SJSA1 (cell line): ENCODE data around the gene BAIAP2. TPM values are rescaled to one million over a fixed set of nuclear protein-coding genes. Genes with fewer than 3 reads are reported as not detected.
"Not testable (repeated sequence)": the region's sequence is repeated elsewhere in the genome, so short reads cannot be mapped to it uniquely, and the experiment has no call there.

Experiments
- DNase-seq, 2 experiments: peaks; one replicate each; pipeline ENCODE4 v3.0.0-alpha.2; 2015 to 2020; ENCODE audit warnings: low spot score in 2 of 2, low read depth in 1 of 2
- H3K27ac ChIP-seq: fragments of 250-450 bp; sonication (Bioruptor Pico); 2 replicates; pipeline ENCODE4 v1.5.1; 2020; ENCODE audit warnings: mild to moderate bottlenecking, moderate library complexity
- H3K27me3 ChIP-seq: fragments of 250-450 bp; sonication (Bioruptor Pico); replicated peaks from 2 replicates; pipeline ENCODE4 v1.5.1; 2020; ENCODE audit warnings: mild to moderate bottlenecking, moderate library complexity
- H3K36me3 ChIP-seq: fragments of 250-450 bp; sonication (Bioruptor Pico); 2 replicates; pipeline ENCODE4 v1.5.1; 2020; ENCODE audit warnings: mild to moderate bottlenecking
- H3K4me1 ChIP-seq: fragments of 250-450 bp; sonication (Bioruptor Pico); replicated peaks from 2 replicates; pipeline ENCODE4 v1.6.1; 2021; ENCODE audit warnings: mild to moderate bottlenecking
- H3K4me3 ChIP-seq: fragments of 250-450 bp; sonication (Bioruptor Pico); 2 replicates; pipeline ENCODE4 v1.5.1; 2020; ENCODE audit warnings: mild to moderate bottlenecking
- H3K9me3 ChIP-seq: fragments of 250-450 bp; sonication (Bioruptor Pico); replicated peaks from 2 replicates; pipeline ENCODE4 v1.5.1; 2020; ENCODE audit warnings: mild to moderate bottlenecking
- total RNA-seq: library from RNA; depleted of rRNA; stranded (reverse); fragments of >200 nt; shearing (Covaris generic); gene quantifications from 2 replicates; pipeline ENCODE4 v1.2.3, GENCODE V29; 2014

The BAIAP2 gene
- total RNA-seq, 1 experiment from 2014 or later, result 37.6 TPM

- Histone ChIP-seq H3K27ac (no peak overlapping the region), H3K4me1 (peaks cover 16% of the 10 kb centered on the region), H3K9me3 (peaks cover 3% of the 10 kb centered on the region; the same call in 1 of the 2 replicates), H3K36me3 (no peaks in the 10 kb centered on the region), H3K27me3 (no peaks in the 10 kb centered on the region), H3K4me3 (no peak overlapping the region)
- no peak for DNase-seq
Observed at GRCh38 chr17:81022344-81022676, 12.6 kb upstream of the BAIAP2 start.

DNA sequence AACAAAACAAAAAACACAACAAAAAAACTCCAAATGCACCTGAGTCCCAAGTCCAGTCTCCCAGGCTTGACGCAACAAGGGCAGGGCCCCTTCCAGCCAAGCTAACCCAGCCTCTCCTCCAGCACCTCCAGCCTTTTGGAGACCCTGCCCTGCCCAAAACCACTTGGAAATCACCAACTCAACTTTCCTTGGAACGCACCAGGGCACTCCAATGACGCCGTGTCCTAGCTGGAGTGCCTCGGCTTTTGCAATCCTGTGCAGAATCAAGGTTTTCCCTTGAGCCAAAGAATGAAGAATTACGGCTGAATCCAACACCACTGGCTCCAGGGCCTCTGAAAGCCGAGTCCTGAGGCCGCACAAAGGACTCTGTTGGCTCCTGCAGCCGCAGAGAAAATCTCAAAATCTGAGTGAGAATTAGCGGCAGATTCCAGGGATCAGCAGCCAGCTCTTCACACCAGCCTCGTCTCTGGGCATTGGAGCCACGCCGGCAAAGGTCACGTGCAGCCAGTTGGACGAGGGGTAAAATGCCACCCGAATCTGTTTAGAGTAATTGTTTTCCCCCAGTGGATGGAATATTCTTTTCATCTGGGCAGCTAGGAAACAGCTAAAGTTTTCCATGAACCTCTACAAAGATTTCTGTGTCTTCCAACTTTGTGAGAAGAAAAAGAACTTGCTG is 9.7 kb upstream of the BAIAP2 start:
- no peaks in the 10 kb centered on the region for H3K27me3 ChIP-seq

GRCh38 chr17:81025741-81026129 is 9.2 kb upstream of the BAIAP2 start:
- H3K9me3 ChIP-seq, result peaks cover 3% of the 10 kb centered on the region; the same call in 1 of the 2 replicates
- no peaks in the 10 kb centered on the region for H3K36me3 ChIP-seq
- H3K27me3 ChIP-seq, result no peaks in the 10 kb centered on the region
- no peak overlapping the region for H3K4me3 ChIP-seq
- H3K4me1 ChIP-seq, result peaks cover 6% of the 10 kb centered on the region; the same call in 1 of the 2 replicates
- no peak for DNase-seq
- H3K27ac ChIP-seq, result no peak overlapping the region

More for the DNA sequence above, 9.7 kb upstream of the BAIAP2 start:
- no peak overlapping the region for H3K27ac ChIP-seq
- DNase-seq, result no peak
- no peak overlapping the region for H3K4me3 ChIP-seq
- no peaks in the 10 kb centered on the region for H3K36me3 ChIP-seq
- H3K9me3 ChIP-seq, result peaks cover 3% of the 10 kb centered on the region; the same call in 1 of the 2 replicates
- H3K4me1 ChIP-seq, result peaks cover 6% of the 10 kb centered on the region; the same call in 1 of the 2 replicates

DNA sequence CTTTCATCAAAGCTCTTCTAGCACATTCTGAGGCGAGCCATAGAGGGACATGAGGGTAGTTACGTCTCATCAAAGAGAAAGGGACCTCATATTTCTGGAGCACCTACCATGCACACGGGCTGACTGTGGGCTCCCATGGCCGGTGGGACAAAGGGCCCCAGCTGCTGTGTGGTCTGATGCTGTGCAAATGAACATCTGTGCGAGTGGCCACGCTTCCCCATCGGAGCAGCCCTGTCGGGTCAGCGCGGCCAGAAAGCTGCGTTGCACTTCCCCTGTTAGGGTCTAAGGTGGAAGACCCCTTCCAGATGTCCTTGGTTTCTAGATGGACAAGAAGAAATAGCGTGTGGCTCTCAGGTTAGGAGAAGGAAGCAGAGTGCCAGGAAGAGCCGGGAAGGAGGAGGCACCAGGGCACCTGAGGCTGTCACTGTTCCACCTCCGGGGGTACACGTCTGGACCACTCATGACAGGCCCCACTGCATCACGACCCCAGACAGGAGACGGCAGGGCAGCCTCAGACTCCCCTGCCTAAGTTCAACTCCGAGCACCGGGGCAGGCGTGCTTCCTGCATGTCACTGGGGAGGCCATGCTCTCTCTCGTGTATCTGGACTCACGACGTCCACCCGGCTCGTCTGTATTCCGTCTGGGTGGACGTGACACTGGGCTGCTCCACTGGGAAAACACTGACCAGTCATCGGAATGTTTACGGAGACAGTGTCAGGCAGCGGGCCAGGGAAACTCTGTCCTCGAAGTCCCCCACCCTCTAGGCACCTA is 8.5 kb upstream of the BAIAP2 start:
- H3K27me3 ChIP-seq, result no peaks in the 10 kb centered on the region
- H3K4me1 ChIP-seq, result peaks cover 6% of the 10 kb centered on the region; the same call in 1 of the 2 replicates
- no peak overlapping the region for H3K4me3 ChIP-seq
- no peak overlapping the region for H3K27ac ChIP-seq
- H3K36me3 ChIP-seq, result no peaks in the 10 kb centered on the region
- peaks cover 3% of the 10 kb centered on the region; the same call in 1 of the 2 replicates for H3K9me3 ChIP-seq
- DNase-seq, result no peak

GRCh38 chr17:81027038-81027437 is 7.9 kb upstream of the BAIAP2 start:
- H3K4me1 ChIP-seq, result peaks cover 3% of the 10 kb centered on the region; the same call in 1 of the 2 replicates
- H3K27ac ChIP-seq, result no peak overlapping the region
- DNase-seq, result no peak
- H3K9me3 ChIP-seq, result peaks cover 3% of the 10 kb centered on the region; the same call in 1 of the 2 replicates
- no peaks in the 10 kb centered on the region for H3K27me3 ChIP-seq
- H3K4me3 ChIP-seq, result no peak overlapping the region
- no peaks in the 10 kb centered on the region for H3K36me3 ChIP-seq

DNA sequence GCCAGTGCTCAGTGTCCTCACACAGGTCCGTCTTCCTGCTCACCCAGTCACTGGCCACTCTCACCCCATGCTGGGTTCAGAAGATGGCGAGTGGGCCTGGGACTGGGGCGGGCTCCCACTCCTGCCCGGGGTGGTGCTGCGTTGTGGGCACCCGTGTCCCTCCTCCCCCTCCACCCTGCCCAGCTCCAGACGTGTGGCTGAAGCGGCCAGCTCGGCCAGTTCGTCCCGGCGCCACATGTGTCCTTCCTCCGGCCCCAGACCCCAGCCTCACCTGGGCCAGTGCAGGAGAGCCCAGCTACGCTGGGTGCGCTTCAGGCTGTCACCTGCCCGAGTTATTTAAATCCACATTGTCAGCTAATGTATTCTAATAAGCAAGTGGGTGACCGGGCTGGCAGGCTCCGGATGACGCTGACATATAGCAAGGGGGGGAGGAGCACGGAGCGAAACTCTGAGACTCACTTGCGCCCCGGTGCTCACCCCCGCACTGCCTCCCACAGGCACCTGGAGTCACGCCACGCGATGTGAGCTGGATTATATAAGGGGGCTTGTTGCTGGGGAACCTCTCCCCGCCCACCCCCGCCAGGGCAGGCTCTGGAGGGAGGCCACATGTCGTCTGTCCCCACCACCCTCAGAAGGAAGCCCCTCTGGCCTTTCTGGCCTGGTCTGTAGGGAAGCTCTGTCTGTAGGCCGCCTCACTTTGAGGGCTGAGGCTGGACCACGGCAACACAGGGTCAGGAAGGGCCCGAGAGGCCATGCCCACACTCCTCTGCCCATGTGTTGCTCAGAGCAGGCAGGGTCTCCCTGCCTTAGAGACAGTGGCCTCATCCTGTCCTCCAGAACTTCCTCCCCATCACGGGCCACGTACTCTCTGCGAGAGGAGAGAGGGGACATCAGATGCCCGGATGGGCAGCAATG is 7.1 kb upstream of the BAIAP2 start:
- Histone ChIP-seq H3K27me3 (no peaks in the 10 kb centered on the region), H3K4me3 (no peak overlapping the region), H3K9me3 (peaks cover 4% of the 10 kb centered on the region; the same call in 1 of the 2 replicates), H3K36me3 (peaks cover 3% of the 10 kb centered on the region), H3K4me1 (no peaks in the 10 kb centered on the region), H3K27ac (no peak overlapping the region)
- no peak for DNase-seq

DNA sequence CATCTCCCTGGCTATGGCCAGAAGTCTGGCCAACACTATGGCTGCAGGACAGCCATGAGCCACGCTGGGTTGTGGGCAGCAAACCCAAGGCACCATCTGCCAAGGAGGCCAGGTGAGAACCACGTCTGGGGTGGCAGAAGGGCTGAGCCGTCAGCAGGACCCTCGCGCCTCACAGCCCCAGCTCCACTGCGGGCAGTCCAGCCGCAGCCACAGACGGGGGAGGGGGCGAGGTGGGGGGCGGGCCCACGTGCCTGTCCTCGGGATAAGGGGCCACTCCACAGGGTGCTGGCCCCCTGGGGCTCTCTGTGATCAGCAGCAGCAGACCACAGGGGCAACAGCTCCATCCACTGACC is 6.5 kb upstream of the BAIAP2 start:
- Histone ChIP-seq H3K4me1 (no peaks in the 10 kb centered on the region; the same call in 1 of the 2 replicates), H3K4me3 (no peak overlapping the region)
- no peak for DNase-seq

GRCh38 chr17:81029859-81030258 is 5.1 kb upstream of the BAIAP2 start:
- peaks cover 6% of the 10 kb centered on the region for H3K36me3 ChIP-seq
- peaks cover 9% of the 10 kb centered on the region for H3K4me1 ChIP-seq
- H3K9me3 ChIP-seq, result peaks cover 8% of the 10 kb centered on the region; the same call in 1 of the 2 replicates
- DNase-seq, result no peak
- 0 out of 2 replicates have a peak, but pooled peaks cover 3% of the 10 kb centered on the region for H3K27me3 ChIP-seq
- no peak overlapping the region for H3K4me3 ChIP-seq
- H3K27ac ChIP-seq, result no peak overlapping the region

More for the DNA sequence above, 6.5 kb upstream of the BAIAP2 start:
- Histone ChIP-seq H3K27ac (no peak overlapping the region), H3K27me3 (no peaks in the 10 kb centered on the region), H3K36me3 (peaks cover 6% of the 10 kb centered on the region), H3K9me3 (peaks cover 6% of the 10 kb centered on the region; the same call in 1 of the 2 replicates)

GRCh38 chr17:81030312-81030711 is 4.6 kb upstream of the BAIAP2 start:
- not testable (repeated sequence) for H3K4me3 ChIP-seq, H3K27ac ChIP-seq, DNase-seq, H3K9me3 ChIP-seq, H3K27me3 ChIP-seq, H3K36me3 ChIP-seq
- H3K4me1 ChIP-seq, result peaks cover 13% of the 10 kb centered on the region

- H3K4me3 ChIP-seq, result no peak overlapping the region
- peaks cover 8% of the 10 kb centered on the region; the same call in 1 of the 2 replicates for H3K9me3 ChIP-seq
- peaks cover 11% of the 10 kb centered on the region for H3K36me3 ChIP-seq
- 0 out of 2 replicates have a peak, but pooled peaks cover 3% of the 10 kb centered on the region for H3K27me3 ChIP-seq
- H3K27ac ChIP-seq, result no peak overlapping the region
- H3K4me1 ChIP-seq, result peaks cover 19% of the 10 kb centered on the region
- DNase-seq, result no peak
Observed at GRCh38 chr17:81030741-81031565, 4.0 kb upstream of the BAIAP2 start.

DNA sequence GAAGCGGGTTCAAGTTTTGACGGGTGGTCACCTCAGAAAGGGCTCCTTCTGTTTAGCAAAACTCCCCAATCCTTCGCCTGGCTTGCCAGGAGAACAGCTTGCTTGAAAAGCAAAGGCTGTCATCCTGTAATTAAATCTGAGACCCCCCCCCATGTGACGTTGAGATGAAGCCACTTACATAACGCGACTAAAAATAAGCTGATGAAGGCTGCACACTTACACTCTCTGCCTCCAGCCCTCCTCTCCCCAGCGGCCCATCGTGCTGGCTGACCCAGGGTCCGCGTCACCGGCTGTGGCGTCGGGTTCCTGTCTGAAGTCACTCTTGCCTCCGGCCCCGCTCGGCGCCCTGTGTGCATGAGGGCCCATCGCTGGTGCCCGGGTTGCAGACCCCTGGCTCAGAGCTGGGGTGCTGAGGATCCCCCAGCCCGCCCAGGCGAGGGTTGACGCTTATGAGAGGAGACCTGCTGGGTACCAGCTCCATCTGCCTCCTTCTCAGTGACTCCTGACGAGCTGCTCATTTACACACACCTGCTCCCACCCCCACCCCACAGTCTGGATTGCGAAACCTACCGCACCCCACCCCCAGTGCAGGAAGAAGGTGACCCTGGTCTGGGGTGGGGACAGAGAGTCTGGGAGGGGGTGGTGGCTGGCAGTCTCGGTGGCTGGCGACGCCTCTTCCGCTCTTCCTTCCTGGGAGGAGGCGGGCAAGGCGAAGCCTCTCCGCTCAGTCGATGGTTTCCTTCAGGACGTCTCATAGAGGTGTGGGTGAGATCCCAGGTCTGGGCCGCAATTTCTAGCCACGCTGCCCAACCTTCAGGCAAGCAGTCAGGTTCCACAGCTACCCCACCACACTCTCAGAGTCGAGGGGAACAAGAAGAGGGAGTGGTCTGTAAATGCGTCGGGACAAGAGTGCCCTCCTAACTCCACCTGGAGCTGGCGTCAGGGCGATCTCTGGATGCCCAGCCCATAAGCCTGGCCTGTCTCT is 3.1 kb upstream of the BAIAP2 start:
- H3K9me3 ChIP-seq, result peaks cover 8% of the 10 kb centered on the region; the same call in 1 of the 2 replicates
- H3K4me3 ChIP-seq, result no peak overlapping the region
- peaks cover 17% of the 10 kb centered on the region for H3K36me3 ChIP-seq
- H3K27me3 ChIP-seq, result 0 out of 2 replicates have a peak, but pooled peaks cover 3% of the 10 kb centered on the region
- peaks cover 26% of the 10 kb centered on the region for H3K4me1 ChIP-seq
- H3K27ac ChIP-seq, result no peak overlapping the region
- DNase-seq, result no peak
